Stimulated activated CD4-positive, alpha-beta T cell treated with anti-CD3 and anti-CD28 coated beads, Interleukin-4, amount 100 ng/mL, for 24 hours (primary cell): ENCODE data around the gene DIPK1B.

ENCODE experiments used
- DNase-seq: peaks from one replicate; pipeline ENCODE4 v3.0.0-alpha.2; 2020

Gene DIPK1B

DNA sequence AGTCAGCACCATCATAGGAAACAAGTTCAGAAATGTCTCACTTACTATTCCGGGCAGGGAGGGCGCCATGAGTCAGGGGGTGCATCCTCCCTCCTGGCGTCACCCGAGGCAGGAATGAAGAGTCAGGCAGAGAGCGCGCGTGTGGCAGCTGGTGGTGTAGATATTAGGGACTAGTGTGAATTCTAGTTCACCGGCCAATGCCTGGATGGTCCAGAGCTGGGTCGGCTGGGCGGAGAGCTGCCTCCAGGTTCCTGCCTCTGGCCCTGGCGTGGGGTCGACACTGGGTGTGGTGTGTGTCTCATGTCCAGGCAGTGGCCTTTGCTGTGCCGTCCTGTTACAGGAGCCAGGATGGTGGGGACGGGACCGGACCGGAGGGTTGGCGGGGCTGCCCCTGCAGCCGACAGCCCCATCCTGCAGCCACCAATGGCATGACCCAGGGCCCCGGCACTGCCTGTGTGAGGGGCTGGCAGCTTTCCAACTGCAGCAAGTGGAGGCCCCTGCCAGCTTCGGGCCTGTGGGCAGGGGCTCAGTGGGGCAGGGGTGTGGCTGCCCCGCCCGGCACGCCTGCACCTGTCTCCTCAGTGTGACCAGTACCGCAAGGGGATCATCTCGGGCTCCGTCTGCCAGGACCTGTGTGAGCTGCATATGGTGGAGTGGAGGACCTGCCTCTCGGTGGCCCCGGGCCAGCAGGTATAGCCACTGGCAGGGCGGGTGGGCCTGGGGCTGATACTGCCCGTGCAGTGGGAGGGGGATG lies 9.1 kb downstream of the DIPK1B start:
- no peak for DNase-seq

DNA sequence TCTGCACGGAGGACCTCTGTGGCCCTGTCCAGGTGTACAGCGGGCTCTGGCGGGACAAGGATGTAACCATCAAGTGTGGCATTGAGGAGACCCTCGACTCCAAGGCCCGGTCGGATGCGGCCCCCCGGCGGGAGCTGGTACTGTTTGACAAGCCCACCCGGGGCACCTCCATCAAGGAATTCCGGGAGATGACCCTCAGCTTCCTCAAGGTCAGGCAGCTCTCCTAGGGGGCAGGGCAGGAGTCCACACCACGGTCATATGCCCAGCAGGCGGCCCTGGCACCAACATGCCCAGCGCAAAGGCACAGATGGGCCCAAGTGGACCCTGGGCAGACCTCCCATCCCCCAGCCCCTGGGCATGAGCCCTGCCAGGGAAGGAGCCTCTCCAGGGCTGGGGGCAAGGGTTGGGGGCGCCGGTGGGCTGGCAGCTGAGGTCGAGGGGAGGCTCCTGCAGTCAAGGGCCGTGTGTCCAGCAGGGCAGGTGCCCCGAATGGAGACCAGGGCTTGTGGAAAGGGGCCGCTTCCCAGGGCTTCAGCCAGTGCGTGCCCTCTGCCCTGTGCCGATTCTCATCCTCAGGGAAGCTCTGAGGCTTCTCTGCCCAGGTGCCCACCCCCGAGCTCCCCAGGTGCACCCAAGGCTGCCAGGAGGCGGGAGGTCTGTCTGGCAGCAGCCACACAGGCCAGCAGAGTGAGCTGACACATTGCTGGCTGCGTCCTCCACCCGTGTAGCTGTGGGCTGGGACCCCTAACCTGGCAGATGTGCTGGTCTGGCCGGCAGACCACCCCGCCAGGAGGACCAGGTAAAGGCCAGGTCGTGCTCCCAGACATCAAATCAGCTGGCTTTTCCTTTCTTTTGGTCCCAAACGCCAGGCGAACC lies 10.0 kb downstream of the DIPK1B start:
- no peak for DNase-seq

DNA sequence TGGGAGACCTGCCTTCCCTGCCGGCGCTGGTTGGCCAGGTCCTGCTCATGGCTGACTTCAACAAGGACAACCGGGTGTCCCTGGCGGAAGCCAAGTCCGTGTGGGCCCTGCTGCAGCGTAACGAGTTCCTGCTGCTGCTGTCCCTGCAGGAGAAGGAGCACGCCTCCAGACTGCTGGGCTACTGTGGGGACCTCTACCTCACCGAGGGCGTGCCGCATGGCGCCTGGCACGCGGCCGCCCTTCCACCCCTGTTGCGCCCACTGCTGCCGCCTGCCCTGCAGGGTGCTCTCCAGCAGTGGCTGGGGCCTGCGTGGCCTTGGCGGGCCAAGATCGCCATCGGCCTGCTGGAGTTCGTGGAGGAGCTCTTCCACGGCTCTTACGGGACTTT lies 10.6 kb downstream of the DIPK1B start:
- DNase-seq, result no peak

DNA sequence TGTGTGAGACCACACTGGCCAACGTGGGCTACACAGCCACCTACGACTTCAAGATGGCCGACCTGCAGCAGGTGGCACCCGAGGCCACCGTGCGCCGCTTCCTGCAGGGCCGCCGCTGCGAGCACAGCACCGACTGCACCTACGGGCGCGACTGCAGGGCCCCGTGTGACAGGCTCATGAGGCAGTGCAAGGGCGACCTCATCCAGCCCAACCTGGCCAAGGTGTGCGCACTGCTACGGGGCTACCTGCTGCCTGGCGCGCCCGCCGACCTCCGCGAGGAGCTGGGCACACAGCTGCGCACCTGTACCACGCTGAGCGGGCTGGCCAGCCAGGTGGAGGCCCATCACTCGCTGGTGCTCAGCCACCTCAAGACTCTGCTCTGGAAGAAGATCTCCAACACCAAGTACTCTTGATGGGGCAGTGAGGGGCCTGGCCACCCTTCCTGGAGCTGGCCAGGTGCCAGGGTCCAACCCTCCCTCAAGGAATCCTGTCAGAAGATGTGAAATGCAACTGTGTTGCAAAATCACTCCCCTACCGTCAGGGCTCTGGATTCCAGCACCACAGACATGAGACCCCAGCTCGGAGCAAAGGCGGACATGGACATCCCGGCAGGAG lies 11.1 kb downstream of the DIPK1B start:
- no peak for DNase-seq

DNA sequence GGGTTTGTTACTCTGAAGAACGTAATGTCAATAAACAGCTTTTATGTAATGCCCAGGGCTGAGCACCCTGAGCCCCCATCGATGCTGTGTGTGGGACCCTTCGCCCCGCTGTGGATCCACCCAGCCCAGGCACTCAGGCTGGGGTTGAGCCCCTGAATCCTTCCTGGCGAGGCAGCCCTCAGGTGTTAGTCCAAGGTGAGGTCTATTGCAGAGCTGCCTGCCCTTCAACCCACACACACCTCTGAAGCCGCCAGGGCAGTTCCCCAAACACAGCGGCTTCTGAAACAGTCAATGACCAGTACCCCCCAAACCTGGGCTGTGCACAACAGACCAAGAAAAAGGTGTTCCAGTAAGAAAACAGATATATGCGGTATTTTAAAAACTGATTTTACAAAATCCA lies 11.6 kb downstream of the DIPK1B start:
- no peak for DNase-seq

DNA sequence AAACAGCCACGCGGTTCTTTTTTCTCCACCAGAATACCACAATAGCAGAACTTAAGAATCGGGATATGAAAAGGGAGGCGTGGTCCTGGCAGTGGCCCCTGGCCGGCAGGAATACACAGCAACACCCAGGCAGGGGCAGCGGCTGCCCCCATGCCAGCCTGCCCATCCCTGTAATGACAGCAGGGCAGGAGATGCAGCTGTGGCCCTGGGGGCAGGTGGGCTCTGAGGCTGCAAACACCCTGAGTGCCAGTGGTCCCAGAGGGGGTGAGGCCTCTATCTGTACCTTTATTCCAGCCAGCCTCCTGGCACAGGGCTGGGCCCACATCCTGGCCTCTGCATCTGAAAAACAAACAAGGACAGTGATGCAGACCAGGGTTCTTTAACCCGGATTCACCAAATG lies 12.4 kb downstream of the DIPK1B start:
- no peak for DNase-seq

DNA sequence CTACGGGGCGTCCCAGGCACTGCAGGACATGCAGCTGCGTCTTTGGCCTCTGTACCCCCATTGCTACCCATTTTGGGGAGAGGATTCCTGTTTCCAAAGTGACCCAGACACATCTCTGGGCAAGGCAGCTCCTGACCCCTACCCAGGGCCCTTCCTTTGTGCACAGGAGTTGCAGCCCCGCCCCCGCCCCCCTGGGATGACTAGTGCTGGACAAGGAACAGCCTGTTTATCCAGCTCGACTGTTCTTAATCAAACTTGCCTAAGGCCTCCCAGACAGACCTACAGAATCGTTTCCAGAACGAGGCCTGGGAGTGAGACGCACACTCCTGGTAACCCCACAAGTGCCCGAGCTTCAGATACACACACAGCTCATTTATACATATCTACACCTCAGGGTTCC lies 13.2 kb downstream of the DIPK1B start:
- DNase-seq, result no peak

DNA sequence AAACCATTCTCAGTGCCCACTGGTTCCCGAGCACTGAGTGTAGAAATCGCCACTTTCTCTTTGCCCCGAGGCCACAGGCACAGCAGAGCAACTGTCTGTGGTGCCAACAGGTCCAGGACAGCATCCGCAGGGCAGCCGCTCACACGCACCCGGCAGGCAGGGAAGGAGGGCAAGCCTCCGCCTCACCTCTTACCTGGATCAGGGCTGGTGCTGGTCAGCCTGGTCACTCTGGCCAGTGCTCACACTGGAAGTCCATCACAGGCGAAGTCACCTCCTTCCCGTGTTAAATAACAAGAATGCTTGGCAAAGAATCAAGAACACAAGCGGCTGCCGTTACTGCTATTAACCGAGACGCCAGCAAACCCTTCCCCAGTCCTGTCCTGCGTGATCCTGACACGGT lies 13.7 kb downstream of the DIPK1B start:
- DNase-seq, result no peak

DNA sequence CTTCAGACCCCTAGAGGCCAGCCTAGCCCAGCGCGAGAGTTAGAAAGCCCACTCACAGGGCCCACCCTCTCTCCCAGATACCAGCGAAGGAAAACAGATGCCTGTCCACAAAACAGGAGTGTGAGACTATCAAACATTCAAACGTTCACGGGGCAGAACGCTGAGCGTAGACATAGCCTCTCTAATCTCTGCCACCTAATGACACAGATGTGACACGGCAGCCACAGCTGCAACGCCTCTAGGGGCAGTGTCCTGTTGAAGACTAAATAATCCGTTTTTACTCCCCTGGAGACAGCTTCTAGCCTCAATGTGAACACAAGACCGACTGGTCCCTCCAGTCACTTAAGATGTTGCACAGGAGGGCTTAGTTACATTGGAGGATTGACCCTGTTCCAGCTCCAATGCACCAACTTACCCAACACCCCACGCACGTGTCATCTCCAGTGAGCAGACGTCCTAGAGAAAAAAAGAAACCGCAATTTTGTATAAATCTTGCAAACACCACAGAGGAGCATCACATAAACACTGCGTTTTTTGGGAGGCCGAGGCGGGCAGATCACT lies 14.3 kb downstream of the DIPK1B start:
- peak; percentile 49 for DNase-seq

DNA sequence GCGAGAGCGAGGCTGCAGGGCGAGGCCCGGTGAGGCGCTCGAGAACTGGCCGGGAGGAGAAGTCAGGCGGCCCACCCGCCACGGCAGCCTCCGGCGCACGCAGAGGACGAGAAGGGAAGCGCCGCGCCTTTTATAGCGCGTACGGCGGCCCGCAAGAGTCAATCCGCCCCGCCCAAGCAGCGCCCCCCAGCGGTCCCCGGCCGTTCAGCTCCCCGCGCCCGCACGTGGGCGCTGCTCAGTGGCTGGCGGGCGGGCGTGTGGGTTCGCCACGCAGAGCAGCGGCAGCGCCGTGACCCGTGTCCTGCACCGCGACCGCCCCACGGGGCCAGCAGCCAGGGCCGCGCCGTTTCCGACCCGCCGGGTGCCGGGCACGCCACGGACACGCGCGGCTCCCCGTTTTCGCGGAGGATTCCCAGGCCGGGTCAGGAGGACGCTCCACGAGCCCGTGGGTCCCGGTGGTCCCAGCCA lies 15.7 kb downstream of the DIPK1B start:
- DNase-seq, result peak; percentile 92

DNA sequence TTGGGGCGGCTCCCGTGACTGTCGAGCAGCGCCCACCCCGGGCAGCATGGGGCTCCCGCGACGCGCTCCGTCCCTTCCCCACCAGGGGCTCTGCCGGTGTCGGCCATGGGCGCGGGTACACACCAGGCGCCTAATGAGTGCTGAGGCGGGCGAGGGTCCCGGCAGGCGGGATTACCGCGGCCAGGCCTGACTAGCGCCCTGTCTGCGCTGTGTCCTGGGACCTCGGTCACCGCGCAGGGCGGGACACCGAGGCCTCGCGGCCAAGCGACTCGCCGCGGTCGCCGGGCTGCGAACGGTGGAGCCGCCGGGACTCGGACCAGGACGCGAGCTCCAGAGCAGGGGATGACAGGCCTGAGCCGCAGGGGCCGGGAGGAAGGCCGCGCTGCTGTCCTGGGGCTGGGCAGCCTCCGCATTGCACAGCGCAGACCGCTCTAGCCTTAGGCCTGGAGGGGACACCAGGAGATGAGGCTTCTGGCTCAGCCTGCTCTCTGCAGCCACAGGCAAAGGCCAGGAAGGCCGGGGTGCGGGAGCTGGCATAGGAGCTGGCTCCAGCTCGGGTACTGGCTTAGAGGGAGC lies 16.3 kb downstream of the DIPK1B start:
- DNase-seq, result no peak

DNA sequence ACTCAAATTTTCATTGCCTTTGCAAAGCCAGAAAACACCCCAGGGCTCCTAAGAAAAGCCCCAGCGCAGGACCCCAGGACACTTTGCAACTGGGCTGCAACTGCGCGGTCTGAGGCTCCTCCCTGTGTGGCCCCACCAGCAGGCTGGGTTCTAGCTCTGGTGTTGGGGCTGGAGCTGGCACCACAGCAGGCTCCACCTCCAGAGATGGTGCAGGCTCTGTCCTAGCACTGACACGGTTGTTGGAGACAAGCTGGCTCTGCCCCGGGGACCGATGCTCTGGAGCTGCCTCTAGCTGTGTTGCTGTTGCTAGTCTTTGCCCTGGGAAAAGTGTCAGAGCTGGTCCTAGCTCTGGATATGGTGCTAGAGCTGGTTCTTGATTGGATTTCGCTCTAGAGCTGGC lies 16.8 kb downstream of the DIPK1B start:
- DNase-seq, result no peak

DNA sequence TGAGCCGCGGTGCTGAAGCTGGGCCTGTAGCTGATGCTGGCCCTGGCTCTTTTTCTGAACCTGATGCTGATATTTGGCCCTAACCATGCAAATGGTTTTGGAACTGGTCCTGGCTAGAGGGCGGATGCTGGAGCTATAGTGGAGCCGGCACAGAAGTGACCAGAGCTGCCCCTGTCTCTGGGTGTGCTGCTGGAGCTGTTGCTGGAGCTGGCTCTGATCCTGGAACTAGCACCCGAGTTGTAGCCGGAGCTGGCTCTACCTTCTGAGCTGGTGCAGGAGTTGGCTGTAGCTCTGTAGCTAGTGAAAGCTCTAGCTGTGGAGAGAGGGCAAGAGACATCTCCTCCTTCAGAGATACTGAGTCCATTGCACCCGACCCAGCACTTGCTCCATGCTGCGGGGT lies 17.6 kb downstream of the DIPK1B start:
- no peak for DNase-seq

DNA sequence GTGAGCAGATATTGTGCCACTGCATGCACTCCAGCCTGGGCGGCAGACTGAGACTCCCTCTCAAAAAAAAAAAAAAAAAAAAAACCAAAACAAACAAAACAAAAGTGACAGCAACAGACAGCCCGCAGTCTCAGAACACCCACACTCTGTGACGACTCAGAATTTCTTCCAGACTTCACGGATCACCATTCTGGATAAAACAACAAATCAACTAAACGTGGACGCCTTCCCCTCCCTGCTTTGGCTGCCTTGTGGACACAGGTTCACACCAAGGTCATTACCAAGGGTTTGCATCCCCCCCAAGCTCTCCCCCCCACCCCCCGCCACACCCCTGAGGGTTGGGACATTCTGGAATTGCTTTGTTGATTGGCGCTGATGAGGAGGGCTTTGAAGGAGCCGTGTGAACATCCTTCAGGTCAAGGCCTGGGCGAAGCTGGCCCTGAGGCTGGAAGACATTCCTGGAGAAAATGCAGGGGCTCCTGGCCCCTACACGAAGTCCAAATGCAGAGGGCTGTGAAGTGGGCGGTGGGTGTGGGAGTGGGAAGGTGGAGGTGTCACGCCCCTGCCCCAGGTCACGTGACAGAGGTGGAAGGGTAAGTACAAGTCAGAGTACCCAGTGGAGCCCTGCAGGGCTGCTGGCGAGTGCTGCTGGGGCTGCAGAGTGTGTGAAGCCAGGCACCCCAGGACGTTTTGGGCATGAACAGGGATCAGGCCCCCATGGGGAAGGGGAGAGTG lies 20.2 kb downstream of the DIPK1B start:
- DNase-seq, result no peak

DNA sequence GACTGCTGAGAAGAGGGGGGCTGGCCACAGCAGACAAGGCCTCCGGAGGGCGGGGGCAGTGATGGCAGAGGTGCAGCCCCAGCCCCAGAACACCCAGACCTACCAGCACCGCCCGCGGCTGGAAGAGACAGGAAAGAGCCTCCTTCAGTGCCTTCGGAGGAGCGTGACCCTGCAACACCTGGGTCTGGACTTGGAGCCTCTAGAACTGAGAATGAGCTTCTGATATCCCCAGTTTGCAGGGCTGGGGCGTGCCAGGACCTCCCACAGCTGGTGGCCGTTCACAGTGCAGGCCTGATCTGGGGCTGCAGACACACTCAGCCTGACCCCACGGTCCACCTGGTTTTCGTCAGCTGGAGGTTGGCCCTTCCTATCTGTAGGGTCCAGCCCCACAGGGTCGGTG lies 21.2 kb downstream of the DIPK1B start:
- DNase-seq, result no peak

DNA sequence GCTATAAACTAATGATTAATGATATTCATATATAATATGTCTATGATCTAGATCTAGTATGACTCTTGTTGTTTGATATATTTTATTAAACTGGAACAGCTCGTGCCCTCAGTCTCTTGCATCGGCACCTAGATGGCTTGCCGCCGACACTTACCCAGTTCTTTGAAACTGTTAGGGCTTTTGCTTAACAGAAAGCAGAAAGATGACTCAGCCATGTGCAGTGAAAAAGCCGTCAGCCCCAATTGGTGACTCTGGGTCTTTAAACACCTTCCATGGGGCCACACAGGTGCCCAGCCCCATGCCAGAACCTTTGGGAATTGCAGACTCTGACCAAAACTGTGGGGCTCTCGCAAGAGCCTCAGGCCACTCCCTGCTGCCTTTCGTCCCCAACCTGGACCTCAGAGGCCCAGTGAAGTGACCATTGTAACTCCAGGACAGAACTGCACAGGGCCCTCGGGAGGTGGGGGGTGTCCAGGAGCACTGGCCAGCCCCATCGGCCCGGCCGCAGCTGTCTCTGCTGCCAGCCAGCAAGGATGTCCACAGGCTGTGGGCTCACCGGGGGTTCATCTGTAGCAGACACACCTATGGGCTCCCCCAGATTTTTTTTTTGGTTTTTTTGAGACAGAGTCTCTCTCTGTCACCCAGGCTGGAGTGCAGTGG lies 22.6 kb downstream of the DIPK1B start:
- DNase-seq, result no peak

DNA sequence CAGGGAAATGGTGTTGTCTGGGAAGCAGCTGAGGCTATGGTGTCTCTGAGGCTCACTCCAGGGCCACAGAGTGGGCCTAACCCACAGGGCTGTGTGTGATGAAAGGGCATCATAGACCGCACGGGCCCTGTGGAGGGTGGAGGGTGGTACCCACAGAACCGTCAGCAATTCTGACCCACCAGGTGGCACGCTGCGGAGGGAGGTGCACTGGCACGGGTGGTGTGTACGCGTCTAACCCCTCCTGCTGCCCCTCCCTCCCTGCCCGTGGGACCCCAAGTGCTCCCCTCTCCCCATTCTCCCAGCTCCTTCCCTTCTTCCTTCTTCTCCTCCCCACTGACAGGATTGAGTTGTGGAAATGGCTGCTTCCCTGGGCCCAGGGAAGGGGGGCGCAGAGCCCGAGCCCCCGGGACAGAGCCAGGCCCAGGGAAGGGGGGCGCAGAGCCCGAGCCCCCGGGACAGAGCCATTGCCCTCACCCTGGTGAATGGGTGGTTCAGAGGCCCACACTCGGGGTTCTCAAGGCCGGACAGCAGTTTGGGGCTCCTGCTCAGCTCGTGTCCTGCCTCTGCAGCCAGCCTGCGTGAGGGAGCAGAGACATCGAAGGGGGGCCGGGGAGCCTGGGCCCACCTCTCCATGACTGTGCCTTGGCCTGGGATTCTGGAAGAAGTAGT lies 23.6 kb downstream of the DIPK1B start:
- DNase-seq, result no peak

DNA sequence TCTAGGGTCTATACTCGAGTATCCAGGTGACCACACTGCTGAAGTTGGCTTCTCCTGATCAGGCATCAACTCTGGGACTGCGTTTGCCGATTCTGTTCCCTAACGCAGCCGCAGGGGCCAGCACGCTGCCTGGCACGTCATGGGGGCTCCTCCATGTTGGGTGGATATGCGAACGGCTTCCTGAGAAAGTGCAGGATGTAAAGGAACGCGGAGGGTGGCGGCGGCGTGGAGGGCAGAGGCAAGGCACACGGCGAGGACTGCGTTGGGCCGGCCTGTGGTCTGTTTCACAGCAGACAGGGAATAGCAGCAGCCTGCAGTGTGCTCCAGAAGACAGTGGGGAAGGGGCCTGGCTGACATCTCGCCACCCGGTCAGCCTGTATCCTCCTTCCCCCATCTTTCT lies 26.6 kb downstream of the DIPK1B start:
- DNase-seq, result no peak

DNA sequence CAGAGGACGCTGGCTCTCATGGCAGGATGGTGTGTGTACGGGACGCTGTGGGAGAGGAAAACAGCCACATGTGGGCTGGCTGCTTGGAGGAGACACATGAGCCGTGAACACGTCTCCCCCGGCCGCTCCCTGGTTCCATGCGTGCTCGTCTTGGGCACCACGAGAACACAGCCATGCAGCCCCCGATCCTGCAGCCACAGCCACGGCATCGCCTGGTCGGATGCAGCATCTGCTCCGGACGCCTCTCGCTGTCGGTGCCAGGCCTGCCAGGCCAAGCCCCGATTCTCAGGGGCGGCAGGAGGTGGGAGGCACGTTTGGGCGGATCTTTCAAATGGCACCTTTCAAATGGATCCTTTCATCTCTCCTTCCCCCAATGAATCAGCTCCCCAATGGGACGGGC lies 27.1 kb downstream of the DIPK1B start:
- DNase-seq, result no peak

DNA sequence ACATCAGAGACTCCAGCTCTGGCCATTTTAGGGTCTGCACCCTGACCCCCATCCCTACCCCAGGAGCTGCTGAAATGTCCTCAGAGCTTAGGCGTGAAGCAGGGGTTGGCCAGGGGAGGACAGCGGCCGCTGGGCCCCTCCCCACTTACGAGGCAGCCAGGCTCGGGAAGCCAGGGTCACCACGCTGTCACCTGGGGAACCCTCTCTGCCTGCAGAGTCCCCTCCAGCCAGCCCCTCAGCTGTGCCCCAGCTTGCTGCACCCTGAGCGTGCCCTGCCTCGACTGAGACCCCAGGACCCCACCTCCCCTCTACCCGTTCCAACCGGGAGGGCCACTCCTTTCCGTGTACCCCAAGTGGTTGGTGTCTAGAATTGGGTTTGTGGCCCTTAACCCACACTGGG lies 27.7 kb downstream of the DIPK1B start:
- DNase-seq, result no peak

DNA sequence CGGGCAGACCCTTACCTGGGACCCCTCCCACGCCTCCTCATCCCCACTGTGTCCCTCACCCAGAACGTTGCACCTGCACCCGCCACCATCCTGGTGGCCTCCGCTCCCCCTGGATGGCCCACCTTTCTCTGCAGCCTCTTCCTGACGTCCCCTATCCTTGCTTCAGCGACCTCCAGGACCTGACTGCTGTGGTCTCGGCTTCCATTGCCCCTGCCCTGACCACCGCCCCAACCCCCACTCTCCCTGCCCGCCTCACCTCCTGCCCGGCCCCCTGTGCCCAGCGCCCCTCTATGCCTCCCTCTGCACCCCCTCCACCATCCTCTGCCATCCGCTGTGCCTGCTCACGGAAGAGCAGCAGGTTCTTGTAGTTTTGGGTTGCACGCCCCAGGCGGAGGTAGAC lies 28.1 kb downstream of the DIPK1B start:
- no peak for DNase-seq
